ENCODE data around the gene CSNK1A1L.

The CSNK1A1L gene

DNA sequence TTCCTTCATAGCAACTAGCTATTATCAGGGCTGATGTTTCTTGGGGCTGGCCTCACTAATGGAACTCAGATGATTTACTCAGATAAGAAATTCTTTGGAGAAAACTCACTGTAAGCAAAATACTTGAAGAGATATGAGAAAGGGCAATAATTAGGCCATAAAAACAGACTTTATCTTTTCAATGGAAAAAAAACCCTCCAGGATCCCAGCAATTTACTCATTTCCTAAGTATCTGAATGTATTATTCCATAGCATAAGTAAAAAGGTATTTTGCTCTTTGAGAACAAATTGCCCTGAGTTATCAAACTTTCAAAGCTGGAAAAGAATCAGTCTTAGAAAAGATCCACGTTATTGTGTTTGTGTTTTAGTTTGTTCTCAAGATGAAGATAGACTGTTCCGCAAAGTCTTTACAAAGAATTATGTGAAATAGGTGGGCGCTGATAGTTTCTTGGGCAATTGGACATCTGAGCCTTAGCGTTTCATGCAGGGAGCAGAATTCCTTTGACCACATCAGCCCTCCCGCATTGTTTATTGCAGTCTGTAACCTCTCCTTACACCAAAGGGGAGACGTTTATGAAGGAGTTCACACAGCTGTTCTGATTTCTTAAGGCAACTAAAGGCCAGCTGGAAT is 29.1 kb upstream of the CSNK1A1L start:
- no peaks in the 10 kb centered on the region for H3K36me3 ChIP-seq
- intact Hi-C loops (cut with DNase I; ENCODE audit: low total_unique reads), result no loop called here
- no peak overlapping the region for H3K4me3 ChIP-seq
- TF ChIP-seq, protein P1, sequence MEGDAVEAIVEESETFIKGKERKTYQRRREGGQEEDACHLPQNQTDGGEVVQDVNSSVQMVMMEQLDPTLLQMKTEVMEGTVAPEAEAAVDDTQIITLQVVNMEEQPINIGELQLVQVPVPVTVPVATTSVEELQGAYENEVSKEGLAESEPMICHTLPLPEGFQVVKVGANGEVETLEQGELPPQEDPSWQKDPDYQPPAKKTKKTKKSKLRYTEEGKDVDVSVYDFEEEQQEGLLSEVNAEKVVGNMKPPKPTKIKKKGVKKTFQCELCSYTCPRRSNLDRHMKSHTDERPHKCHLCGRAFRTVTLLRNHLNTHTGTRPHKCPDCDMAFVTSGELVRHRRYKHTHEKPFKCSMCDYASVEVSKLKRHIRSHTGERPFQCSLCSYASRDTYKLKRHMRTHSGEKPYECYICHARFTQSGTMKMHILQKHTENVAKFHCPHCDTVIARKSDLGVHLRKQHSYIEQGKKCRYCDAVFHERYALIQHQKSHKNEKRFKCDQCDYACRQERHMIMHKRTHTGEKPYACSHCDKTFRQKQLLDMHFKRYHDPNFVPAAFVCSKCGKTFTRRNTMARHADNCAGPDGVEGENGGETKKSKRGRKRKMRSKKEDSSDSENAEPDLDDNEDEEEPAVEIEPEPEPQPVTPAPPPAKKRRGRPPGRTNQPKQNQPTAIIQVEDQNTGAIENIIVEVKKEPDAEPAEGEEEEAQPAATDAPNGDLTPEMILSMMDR (IDR thresholded peaks at IDR 0.05), result no peak
- no peak for DNase-seq
- H3K27ac ChIP-seq, result no peak overlapping the region
- no peaks in the 10 kb centered on the region for H3K27me3 ChIP-seq
- peaks cover 0 to 8% (median 0%) of the 10 kb centered on the region in 4 donors for H3K4me1 ChIP-seq
- no peaks in the 10 kb centered on the region for H3K9me3 ChIP-seq

DNA sequence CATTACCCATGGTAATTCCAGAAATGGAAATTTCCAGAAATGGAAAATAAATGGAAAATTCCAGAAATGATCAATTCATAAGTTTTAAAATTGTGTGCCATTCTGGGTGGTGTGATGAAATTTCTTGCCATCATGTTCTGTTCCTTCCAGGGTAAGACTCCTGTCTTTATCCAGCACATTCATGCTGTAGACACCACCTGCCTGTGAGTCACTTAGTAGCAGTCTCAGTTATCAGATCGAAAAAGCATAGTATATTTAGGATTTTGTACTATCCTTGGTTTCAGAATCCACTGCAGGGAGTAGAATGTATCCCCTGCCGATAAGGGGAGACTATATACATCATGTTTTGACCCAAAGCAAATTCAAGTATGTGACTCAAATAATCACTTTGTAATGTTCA is 26.7 kb upstream of the CSNK1A1L start:
- H3K4me3 ChIP-seq, result no peak overlapping the region
- DNase-seq, result no peak
- H3K36me3 ChIP-seq, result no peaks in the 10 kb centered on the region
- H3K9me3 ChIP-seq, result no peaks in the 10 kb centered on the region
- no peak overlapping the region for H3K27ac ChIP-seq
- H3K4me1 ChIP-seq, result peaks cover 0 to 20% (median 5%) of the 10 kb centered on the region in 4 donors
- intact Hi-C loops (cut with DNase I; ENCODE audit: low total_unique reads), result no loop called here
- TF ChIP-seq, protein P1 (IDR thresholded peaks at IDR 0.05), result no peak
- H3K27me3 ChIP-seq, result no peaks in the 10 kb centered on the region

DNA sequence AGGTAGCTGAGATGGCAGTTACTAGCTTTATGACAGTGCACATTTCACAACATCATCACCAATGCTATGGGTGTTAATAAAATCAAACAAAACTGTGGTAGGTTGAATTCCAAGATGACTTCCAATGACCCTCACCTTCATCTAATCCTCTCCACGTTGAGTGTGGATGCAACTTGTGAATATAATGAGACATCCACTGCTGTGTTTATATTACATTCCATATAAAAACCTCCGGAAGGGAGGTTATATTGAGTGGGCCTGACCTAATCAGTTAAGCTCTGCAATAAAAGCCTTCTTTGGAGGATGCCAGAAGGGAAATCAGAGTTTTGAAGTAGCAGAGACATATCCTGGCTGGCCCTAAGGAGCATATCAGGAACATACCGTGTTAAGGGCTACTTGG is 25.6 kb upstream of the CSNK1A1L start:
- Histone ChIP-seq H3K27me3 (no peaks in the 10 kb centered on the region), H3K27ac (no peak overlapping the region), H3K36me3 (no peaks in the 10 kb centered on the region), H3K4me1 (peaks cover 0 to 19% (median 5%) of the 10 kb centered on the region in 4 donors), H3K9me3 (no peaks in the 10 kb centered on the region), H3K4me3 (no peak overlapping the region)
- intact Hi-C loops (cut with DNase I; ENCODE audit: low total_unique reads), result no loop called here
- DNase-seq, result no peak
- TF ChIP-seq, protein P1 (IDR thresholded peaks at IDR 0.05), result no peak

DNA sequence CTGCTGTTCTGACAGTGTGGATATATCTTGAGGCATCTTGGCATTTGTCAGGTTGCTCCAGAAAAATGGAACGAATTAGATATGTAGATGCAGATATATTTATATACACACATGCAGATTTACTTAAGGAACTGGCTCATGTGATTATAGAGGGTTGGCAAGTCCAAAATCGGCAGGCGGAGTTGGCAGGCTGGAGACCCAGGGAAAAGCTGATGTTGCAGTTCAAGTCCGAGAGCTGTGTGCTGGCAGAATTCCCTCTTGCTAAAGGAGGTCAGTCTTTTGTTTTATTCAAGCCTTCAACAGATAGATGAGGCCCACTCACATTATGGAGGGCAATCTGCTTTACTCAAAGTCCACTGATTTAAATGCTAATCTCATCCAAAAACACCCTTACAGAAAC is 24.4 kb upstream of the CSNK1A1L start:
- no peak for DNase-seq
- Histone ChIP-seq H3K36me3 (no peaks in the 10 kb centered on the region), H3K4me1 (peaks cover 0 to 17% (median 5%) of the 10 kb centered on the region in 4 donors), H3K27me3 (no peaks in the 10 kb centered on the region), H3K27ac (no peak overlapping the region), H3K9me3 (no peaks in the 10 kb centered on the region), H3K4me3 (no peak overlapping the region)
- intact Hi-C loops (cut with DNase I; ENCODE audit: low total_unique reads), result loop anchor here (10.0 kb wide), 1 partner anchor 1485 kb away; no protein-coding TSS in a partner anchor
- TF ChIP-seq, protein P1 (IDR thresholded peaks at IDR 0.05), result no peak

DNA sequence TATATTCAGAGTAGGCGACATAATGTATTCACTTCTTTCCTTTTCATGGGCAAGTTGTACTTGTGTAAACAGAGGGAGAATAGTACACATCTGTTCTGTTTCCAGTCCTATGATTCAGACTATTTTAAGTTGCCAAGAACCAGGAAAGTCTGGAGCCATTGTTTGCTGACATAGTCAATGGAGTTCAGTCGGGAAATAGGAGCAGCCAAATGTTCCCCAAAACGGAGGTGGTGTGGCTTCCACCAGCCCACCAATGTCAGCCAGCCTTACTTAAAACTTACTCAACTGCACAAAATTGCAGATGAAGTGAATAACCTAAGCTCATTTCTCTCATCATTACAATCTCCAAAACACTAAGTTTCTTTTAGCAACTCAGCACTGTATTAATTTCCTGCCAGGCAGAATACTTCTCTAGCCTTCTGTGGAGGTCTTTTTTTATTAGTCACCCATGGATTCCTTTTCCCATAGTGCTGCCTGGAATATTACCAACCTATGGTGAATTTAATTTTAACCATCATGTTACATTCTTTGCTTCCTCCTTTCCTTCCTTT is 22.3 kb upstream of the CSNK1A1L start:
- Histone ChIP-seq H3K9me3 (no peaks in the 10 kb centered on the region), H3K4me1 (peaks cover 0 to 17% (median 5%) of the 10 kb centered on the region in 4 donors), H3K36me3 (no peaks in the 10 kb centered on the region), H3K4me3 (no peak overlapping the region), H3K27ac (peak overlapping the region; percentile 21 to 45), H3K27me3 (no peaks in the 10 kb centered on the region)
- DNase-seq, result peak in 1 of 2 donors; percentile 25
- intact Hi-C loops (cut with DNase I; ENCODE audit: low total_unique reads), result loop anchor here (10.0 kb wide), 1 partner anchor 1483 kb away; no protein-coding TSS in a partner anchor
- TF ChIP-seq, protein P1 (IDR thresholded peaks at IDR 0.05), result no peak
